ENCODE results near the gene SLC29A4. TPM values are rescaled to one million over a fixed set of nuclear protein-coding genes. Genes with fewer than 3 reads are reported as not detected.

The SLC29A4 gene
- polyA plus RNA-seq, 1 donor (not counting 4 experiments of a cell fraction or from before 2014, with no cell fraction given) = 0.43 TPM

DNA sequence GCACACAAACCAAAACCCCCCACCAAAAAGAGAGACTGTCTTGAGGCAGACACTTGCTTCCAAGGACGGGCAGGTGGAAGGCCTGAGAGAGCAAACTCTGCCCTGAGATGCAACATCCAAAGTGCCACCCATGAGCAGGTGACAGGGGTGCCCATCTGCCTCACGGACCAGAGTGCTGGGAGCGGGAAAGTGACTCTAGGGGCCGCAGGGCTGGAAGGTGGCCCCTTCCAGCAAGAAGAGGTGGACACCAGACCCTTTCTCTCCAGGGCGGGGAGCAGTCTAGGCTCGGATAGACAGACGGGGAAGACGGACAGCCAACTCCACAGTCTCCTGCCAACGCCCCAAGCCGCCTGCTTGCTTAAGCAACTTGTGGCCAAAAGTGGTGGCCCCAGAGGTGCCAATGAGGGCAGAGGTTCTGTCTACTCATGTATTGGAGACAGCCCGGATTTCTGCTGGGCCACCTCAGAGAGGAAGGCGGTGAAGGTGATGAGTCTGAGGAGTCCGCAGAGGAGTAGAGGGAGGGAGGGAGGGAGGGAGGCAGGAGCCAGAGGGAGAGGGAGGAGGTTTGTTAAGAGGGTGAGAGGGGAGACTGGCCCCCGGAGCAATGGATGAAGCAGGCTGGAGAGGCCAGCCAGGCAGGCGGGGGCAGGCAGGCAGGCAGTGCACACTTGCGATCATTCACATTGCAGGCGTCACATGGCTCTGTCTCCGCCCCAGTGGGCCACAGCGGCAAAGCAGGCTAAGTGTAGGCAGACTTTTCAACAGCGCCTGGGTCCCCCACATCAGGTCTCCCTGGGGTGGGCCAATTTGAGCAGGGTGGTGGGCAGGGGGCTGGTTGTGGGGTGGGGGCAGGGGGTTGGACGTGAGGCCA, 65.6 kb downstream of the SLC29A4 start:
- Histone ChIP-seq H3K4me3 (ENCODE audit: control insufficient read depth in 2 of 3, extremely low read depth in 1 of 3, insufficient read depth in 2 of 3, low read depth in 1 of 3, low read length in 3 of 3) (no peak overlapping the region), H3K79me2 (ENCODE audit: control insufficient read depth, insufficient read depth, low read length) (peaks cover 32% of the 10 kb centered on the region), H3K9me1 (ENCODE audit: control insufficient read depth, extremely low read depth, insufficient read depth, low read length) (peaks cover 4% of the 10 kb centered on the region), H2AFZ (ENCODE audit: control insufficient read depth, low read length) (no peak overlapping the region), H3K27ac (ENCODE audit: control insufficient read depth, insufficient read depth, low read length) (no peak overlapping the region), H3K4me2 (ENCODE audit: control insufficient read depth, extremely low read depth, insufficient read depth, low read depth, low read length) (no peak overlapping the region), H3K36me3 (ENCODE audit: control insufficient read depth in 2 of 2, extremely low read depth in 1 of 2, insufficient read depth in 2 of 2, low read length in 2 of 2) (peaks cover 31 to 46% of the 10 kb centered on the region in 2 experiments), H3K9me3 (ENCODE audit: control insufficient read depth, low read depth, low read length) (no peaks in the 10 kb centered on the region), H4K20me1 (ENCODE audit: control insufficient read depth, extremely low read depth, insufficient read depth, low read length) (peaks cover 17% of the 10 kb centered on the region), H3K27me3 (ENCODE audit: control insufficient read depth, extremely low read depth, insufficient read depth, low read length) (no peaks in the 10 kb centered on the region), H3K9ac (ENCODE audit: control insufficient read depth, extremely low read depth, insufficient read depth, low read length) (no peak overlapping the region), H3K4me1 (ENCODE audit: control insufficient read depth, extremely low read depth, insufficient read depth, low read length) (no peaks in the 10 kb centered on the region)
- FAIRE-seq = no peak
- dilution Hi-C loops (cut with MboI; ENCODE audit: extremely low pct_ligation_motif_present, low sequenced_read_pairs) = no loop called here
- TF ChIP-seq EZH2 (IDR thresholded peaks at IDR 0.05; ENCODE audit: low read length) = no peak
- TF ChIP-seq, protein P1, sequence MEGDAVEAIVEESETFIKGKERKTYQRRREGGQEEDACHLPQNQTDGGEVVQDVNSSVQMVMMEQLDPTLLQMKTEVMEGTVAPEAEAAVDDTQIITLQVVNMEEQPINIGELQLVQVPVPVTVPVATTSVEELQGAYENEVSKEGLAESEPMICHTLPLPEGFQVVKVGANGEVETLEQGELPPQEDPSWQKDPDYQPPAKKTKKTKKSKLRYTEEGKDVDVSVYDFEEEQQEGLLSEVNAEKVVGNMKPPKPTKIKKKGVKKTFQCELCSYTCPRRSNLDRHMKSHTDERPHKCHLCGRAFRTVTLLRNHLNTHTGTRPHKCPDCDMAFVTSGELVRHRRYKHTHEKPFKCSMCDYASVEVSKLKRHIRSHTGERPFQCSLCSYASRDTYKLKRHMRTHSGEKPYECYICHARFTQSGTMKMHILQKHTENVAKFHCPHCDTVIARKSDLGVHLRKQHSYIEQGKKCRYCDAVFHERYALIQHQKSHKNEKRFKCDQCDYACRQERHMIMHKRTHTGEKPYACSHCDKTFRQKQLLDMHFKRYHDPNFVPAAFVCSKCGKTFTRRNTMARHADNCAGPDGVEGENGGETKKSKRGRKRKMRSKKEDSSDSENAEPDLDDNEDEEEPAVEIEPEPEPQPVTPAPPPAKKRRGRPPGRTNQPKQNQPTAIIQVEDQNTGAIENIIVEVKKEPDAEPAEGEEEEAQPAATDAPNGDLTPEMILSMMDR (optimal IDR thresholded peaks at IDR 0.05 in 1 of 3, IDR thresholded peaks at IDR 0.05 in 1 of 3, conservative IDR thresholded peaks at IDR 0.05 in 1 of 3; ENCODE audit: extremely low read depth in 1 of 3, insufficient read depth in 2 of 3, low read length in 3 of 3) = no peak
- no peak for DNase-seq (ENCODE audit: low read depth, low spot score)

- dilution Hi-C loops (cut with MboI; ENCODE audit: extremely low pct_ligation_motif_present, low sequenced_read_pairs) = no loop called here
- Histone ChIP-seq H3K4me3 (ENCODE audit: control insufficient read depth in 2 of 3, extremely low read depth in 1 of 3, insufficient read depth in 2 of 3, low read depth in 1 of 3, low read length in 3 of 3) (no peak overlapping the region), H4K20me1 (ENCODE audit: control insufficient read depth, extremely low read depth, insufficient read depth, low read length) (peaks cover 21% of the 10 kb centered on the region), H3K4me1 (ENCODE audit: control insufficient read depth, extremely low read depth, insufficient read depth, low read length) (no peaks in the 10 kb centered on the region), H2AFZ (ENCODE audit: control insufficient read depth, low read length) (no peak overlapping the region), H3K4me2 (ENCODE audit: control insufficient read depth, extremely low read depth, insufficient read depth, low read depth, low read length) (no peak overlapping the region), H3K9ac (ENCODE audit: control insufficient read depth, extremely low read depth, insufficient read depth, low read length) (no peak overlapping the region), H3K9me1 (ENCODE audit: control insufficient read depth, extremely low read depth, insufficient read depth, low read length) (peaks cover 4% of the 10 kb centered on the region), H3K79me2 (ENCODE audit: control insufficient read depth, insufficient read depth, low read length) (peaks cover 39% of the 10 kb centered on the region), H3K36me3 (ENCODE audit: control insufficient read depth in 2 of 2, extremely low read depth in 1 of 2, insufficient read depth in 2 of 2, low read length in 2 of 2) (peaks cover 29 to 44% of the 10 kb centered on the region in 2 experiments), H3K27ac (ENCODE audit: control insufficient read depth, insufficient read depth, low read length) (no peak overlapping the region), H3K9me3 (ENCODE audit: control insufficient read depth, low read depth, low read length) (no peaks in the 10 kb centered on the region), H3K27me3 (ENCODE audit: control insufficient read depth, extremely low read depth, insufficient read depth, low read length) (no peaks in the 10 kb centered on the region)
- no peak for FAIRE-seq
- TF ChIP-seq, protein P1 (optimal IDR thresholded peaks at IDR 0.05 in 1 of 3, IDR thresholded peaks at IDR 0.05 in 1 of 3, conservative IDR thresholded peaks at IDR 0.05 in 1 of 3; ENCODE audit: extremely low read depth in 1 of 3, insufficient read depth in 2 of 3, low read length in 3 of 3) = no peak
- no peak for TF ChIP-seq EZH2 (IDR thresholded peaks at IDR 0.05; ENCODE audit: low read length)
- DNase-seq (ENCODE audit: low read depth, low spot score) = no peak
These were observed 66.2 kb downstream of the SLC29A4 start for GRCh38 chr7:5349005-5349380.

Measured in keratinocyte (primary cell).